GM19467 (cell line): ENCODE data around the gene RGS4.
"Not testable (repeated sequence)": the region's sequence is repeated elsewhere in the genome, so short reads cannot be mapped to it uniquely, and the experiment has no call there.

Source experiments
- ATAC-seq: cut with Tn5 transposase; IDR thresholded peaks from one replicate; pipeline ENCODE4 v1.9.1; 2021; ENCODE audit warnings: mild to moderate bottlenecking, moderate library complexity; ENCODE audit not compliant: unreplicated experiment

RGS4 gene

DNA sequence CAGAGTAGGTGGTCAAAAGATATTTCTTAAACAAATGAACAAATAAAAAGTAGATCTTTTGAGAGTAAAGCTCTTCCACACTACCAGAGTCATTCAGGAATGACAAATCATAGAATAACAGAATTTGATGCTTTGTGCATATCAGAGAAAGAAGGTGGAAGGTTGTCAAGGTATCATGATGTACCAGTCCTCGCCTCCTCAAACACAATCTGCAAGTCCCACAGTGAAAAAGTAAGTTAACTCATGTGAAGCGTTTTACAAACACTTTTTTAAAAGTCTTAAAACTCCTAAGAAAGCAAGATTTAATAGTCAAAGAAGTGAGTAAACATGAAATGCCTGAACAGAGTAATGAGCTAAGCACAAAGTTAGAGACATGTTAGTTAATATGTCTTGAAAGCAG is 2.5 kb upstream of the RGS4 start:
- no peak for ATAC-seq

GRCh38 chr1:163068716-163069115 is 445 bp upstream of the RGS4 start:
- no peak for ATAC-seq

DNA sequence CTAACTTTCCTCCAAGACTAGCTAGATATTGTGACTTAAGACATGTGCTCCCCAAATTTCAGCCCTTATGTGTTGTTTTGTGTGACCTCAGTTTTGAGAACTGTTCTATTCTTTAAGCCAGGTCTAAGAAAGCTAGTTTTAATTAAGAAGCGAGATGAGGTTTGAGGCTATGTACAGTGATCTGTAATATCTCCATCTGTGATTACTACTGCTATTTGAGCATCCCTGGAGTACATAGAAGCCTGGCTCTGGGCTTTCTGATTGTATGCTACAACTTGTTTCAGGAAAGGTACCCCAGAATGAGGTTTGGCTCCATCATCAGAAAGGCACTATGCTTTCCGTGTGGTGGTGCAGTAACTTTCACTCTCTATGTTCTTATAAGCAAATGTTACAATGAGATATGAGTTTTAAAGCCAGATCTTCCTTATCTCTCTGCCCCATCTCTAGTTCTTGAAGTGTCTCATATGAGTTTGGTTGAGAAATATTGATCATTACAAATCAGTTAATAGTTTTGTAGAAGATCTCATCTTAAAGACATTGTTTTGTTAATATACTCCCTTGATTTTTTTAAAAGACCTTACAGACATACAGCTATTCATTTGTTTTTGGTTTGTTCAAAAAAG is 605 bp downstream of the RGS4 start:
- no peak for ATAC-seq

DNA sequence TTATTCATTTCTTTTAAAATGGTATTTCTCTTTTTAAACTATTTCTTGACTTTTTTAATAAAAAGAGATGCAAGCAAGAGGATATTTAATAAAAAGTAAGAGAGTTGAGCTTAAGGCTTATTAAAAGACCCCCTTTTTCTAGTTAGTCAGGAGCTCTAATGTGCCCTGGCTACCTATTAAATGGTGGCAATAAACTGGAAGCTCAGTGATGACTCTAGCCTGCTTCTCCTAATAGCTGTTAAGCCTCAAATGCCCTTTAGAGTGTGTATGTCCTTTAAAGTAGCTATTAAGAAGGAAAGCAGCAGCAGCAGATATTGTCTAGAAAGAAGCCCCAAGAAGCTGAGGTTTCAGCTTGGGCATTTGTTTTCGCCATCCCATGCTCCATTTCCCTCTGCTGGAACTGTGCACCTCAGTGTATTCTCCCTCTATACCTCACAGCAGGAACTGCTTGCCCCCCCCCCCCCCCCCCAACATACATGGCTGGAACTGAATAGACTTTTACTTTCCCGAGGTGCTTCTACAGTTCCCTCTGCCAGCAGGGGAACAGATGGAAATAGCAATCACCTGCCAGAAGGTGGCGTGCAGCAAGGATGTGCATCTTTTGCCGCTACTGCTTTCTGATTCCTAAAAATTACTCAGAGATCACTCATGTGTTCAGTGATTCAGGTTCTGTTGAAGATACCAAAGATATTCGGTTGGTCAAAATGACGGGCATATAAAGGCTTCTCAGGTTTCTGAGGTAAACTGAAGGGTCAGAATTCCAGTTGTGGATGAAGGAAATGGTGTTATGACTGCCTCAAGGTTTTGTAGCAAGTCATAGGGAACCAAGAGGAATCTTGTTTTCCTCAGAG is 2.5 kb downstream of the RGS4 start:
- no peak for ATAC-seq

DNA sequence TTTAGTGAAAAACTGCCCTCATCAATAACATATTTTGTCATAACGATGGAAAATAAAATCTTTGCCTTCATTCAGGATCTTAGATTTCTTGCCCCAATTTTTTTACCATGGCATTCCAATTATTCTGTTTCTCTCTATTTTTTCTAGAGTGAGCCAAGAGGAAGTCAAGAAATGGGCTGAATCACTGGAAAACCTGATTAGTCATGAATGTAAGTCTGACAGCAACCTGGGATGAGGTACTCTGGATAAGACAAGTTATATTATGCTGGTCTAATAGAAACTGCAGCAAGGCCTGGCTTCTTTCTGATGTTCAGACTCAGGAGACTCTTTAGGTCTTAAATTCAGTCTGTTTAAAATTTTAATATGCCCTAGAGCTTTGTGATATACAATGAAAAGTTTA is 3.5 kb downstream of the RGS4 start:
- ATAC-seq = no peak

DNA sequence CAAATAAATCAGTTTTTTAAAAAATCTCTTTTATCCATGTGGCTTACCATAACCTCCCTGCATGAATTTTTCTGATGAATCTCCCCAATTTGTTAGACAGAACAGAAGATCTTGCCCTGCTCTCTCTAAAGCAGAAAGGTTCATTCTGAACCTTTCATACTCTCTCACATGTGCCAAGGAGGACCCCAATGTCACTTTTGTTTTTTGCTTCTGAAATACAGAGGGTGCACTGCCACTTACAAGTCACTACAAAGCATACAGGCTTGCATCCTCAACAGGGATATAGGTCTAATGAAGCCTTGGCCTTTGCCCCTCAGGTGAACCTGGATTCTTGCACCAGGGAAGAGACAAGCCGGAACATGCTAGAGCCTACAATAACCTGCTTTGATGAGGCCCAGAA is 4.8 kb downstream of the RGS4 start:
- ATAC-seq = no peak

DNA sequence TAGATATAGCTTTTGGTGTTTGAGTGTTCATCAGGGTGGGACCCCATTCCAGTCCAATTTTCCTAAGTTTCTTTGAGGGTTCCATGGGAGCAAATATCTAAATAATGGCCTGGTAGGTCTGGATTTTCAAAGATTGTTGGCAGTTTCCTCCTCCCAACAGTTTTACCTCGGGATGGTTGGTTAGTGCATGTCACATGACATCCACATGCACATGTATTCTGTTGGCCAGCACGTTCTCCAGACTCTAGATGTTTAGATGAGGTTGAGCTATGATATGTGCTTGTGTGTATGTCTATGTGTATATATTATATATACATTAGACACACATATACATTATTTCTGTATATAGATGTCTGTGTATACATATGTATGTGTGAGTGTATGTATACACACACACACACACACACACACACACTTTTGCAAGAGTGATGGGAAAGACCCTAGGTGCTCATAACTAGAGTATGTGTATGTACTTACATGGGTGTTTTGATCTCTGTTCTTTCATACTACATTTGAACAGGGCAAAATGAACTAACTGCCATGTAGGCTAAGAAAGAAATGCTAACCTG is 5.6 kb downstream of the RGS4 start:
- no peak for ATAC-seq

DNA sequence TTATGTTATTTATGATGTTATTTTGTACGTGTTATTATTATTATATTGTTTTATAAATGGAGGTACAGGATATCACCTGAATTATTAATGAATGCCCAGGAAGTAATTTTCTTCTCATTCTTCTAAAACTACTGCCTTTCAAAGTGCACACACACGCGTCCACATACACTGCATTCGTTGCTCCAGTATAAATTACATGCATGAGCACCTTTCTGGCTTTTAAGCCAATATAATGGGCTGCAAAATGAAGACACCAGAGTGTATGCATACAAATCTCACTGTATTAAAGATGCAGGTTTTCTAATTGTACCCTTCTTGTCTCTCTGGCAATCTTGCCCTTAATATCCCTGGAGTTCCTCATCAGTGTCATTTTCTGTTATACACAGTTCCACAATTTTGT is 6.9 kb downstream of the RGS4 start:
- no peak for ATAC-seq

DNA sequence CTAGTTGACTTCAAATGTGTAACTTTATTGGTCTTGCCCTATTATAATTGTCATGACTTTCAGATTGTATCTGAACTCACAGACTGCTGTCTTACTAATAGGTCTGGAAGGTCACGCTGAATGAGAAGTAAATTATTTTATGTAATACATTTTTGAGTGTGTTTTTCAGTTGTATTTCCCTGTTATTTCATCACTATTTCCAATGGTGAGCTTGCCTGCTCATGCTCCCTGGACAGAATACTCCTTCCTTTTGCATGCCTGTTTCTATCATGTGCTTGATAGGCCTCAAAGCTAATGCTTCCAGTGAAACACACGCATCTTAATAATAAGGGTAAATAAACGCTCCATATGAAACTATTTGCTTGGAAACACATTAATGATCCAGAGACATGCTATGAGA is 7.3 kb downstream of the RGS4 start:
- ATAC-seq = no peak

DNA sequence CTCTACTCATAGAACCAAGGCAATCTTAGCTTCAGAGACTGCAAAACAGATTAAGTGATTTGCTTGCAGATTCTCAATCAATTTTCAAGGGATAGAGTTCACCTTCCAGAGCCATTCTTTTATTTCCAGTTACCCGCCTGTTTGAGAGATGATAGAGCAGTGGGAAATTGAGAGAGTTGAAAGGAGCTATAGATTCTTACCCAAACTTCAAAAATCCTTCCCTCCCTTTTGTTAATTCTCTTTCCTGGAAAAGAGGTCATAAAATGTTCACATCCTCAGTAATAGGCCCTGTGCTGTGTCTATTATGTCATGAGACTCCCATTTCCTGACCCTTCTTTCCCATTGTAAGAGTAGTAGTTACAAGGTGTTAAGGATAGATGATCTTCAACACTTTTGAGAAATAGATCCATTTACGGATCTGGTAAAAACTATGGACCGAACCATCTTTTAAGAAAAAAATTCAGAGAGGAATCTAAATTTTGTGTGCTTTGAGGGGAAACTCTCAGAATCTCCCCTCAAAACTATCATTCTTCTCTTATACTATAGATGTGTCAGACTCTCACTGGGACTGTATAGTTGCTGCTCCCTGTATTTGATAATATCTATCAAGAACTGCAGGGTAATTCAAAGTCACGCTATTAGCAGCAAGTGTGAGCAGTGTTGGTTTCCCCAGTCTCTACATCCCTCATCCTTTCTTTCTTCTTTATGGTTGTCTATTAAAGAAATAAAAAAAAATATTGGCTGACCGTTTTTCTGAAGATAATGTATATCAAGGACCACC is 8.0 kb downstream of the RGS4 start:
- ATAC-seq = no peak

GRCh38 chr1:163082971-163083370 is 13.8 kb downstream of the RGS4 start:
- ATAC-seq = no peak

DNA sequence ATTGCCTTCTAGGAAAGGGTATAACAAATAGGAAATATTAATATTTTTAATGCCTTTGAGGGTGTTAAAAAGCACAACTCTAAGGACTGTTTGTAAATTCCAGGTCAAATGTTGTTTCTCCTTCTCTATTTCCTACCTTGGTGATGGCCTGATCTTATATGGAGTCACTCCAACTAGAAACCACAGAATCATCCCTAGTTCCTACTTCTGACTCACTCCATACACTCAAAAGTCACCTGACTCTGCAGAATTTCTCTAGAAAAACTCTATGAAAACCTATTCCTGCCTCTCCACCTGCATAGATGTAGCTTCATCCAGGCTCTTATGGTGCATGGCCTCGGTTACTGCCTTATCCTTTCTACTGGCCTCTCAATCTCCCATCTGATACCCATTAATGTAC is 14.5 kb downstream of the RGS4 start:
- no peak for ATAC-seq

- ATAC-seq = no peak
Observed at GRCh38 chr1:163084330-163084729, 15.2 kb downstream of the RGS4 start.

- no peak for ATAC-seq
Observed at GRCh38 chr1:163085041-163085903, 16.1 kb downstream of the RGS4 start.

GRCh38 chr1:163085904-163086268 is 16.7 kb downstream of the RGS4 start:
- ATAC-seq = no peak

GRCh38 chr1:163089117-163089516 is 20.0 kb downstream of the RGS4 start:
- not testable (repeated sequence) for ATAC-seq

DNA sequence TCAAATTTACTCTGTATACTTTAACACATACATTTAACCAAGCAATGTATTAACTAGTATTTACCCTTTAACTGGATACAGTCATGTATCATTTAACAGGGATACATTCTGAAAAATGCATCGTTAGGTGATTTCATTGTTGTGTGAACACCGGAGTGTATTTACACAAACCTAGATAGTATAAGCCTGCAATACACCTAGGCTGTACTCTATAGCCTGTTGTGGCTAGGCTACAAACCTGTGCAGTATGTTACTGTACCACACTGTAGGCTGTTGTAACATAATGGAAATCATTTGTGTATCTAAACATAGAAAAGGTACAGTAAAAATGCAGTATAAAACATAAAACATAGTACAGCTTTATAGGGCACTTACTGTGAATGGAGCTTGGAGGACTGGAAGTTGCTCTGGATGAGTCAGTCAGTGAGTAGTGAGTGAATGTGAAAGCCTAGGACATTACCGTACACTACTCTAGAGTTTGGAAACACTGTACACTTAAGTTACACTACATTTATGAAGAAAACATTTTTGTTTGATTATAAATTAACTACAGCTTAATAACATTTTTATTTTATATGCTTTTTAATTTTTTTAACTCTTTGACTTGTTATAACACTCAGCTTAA is 21.3 kb downstream of the RGS4 start:
- ATAC-seq = no peak

- ATAC-seq = no peak
Observed at GRCh38 chr1:163093169-163093568, 24.0 kb downstream of the RGS4 start.

- ATAC-seq = no peak
Observed at GRCh38 chr1:163093579-163093978, 24.4 kb downstream of the RGS4 start.

- ATAC-seq = no peak
Observed at GRCh38 chr1:163094182-163094581, 25.0 kb downstream of the RGS4 start.
